ENCODE measurements around the gene TNFRSF25. TPM values are rescaled to one million over a fixed set of nuclear protein-coding genes. Genes with fewer than 3 reads are reported as not detected.

The TNFRSF25 gene
- total RNA-seq, 1 experiment from 2014 or later, result 19.4 TPM

- no peak for DNase-seq
- no peak overlapping the region for H3K27ac Mint-ChIP-seq
These were observed 440 bp downstream of the TNFRSF25 start for GRCh38 chr1:6465461-6466005.

More at GRCh38 chr1:6465461-6466005, 440 bp downstream of the TNFRSF25 start:
- Histone ChIP-seq H3K56ac (ENCODE audit: insufficient read length, low read depth, low read length) (no peak overlapping the region), H3K23me2 (ENCODE audit: insufficient read length, low read depth, low read length, poor library complexity, severe bottlenecking) (no peaks in the 10 kb centered on the region), H4K91ac (ENCODE audit: insufficient read length, low read depth, low read length) (no peak overlapping the region), H3K79me1 (ENCODE audit: insufficient read depth, low read depth, low read length, poor library complexity, severe bottlenecking) (no peaks in the 10 kb centered on the region), H2AFZ (ENCODE audit: low read length) (no peak overlapping the region), H4K20me1 (ENCODE audit: control insufficient read depth, insufficient read depth, insufficient read length) (no peaks in the 10 kb centered on the region), H3T11ph (ENCODE audit: low read length) (no peak overlapping the region), H2BK5ac (ENCODE audit: insufficient read length, low read length) (no peak overlapping the region), H2BK20ac (ENCODE audit: low read depth, low read length, poor library complexity, severe bottlenecking) (no peak overlapping the region), H3K23ac (ENCODE audit: insufficient read length, low read depth, low read length) (no peak overlapping the region), H4K5ac (ENCODE audit: insufficient read length, low read depth, low read length) (no peak overlapping the region), H2AK5ac (ENCODE audit: insufficient read length, low read length) (no peak overlapping the region), H3K27me3 (ENCODE audit: insufficient read depth, low read length) (no peaks in the 10 kb centered on the region), H3K18ac (ENCODE audit: insufficient read length, low read depth, low read length) (no peak overlapping the region), H3K4me2 (ENCODE audit: insufficient read depth, insufficient read length, low read length) (no peak overlapping the region), H2BK120ac (ENCODE audit: low read depth, low read length, poor library complexity, severe bottlenecking) (no peak overlapping the region), H2BK12ac (ENCODE audit: insufficient read length, low read depth, low read length) (no peak overlapping the region), H3K79me2 (ENCODE audit: insufficient read depth, low read length) (no peaks in the 10 kb centered on the region), H2BK15ac (ENCODE audit: low read depth, low read length) (no peak overlapping the region), H3K4ac (ENCODE audit: low read depth, low read length) (no peak overlapping the region), H3K9ac (ENCODE audit: extremely low read depth, insufficient read length, low read length) (no peak overlapping the region), H3K27ac (ENCODE audit: insufficient read length, low read depth, low read length) (no peak overlapping the region), H3K4me1 (ENCODE audit: insufficient read depth, low read length) (no peaks in the 10 kb centered on the region; the same call in 1 of the 2 replicates), H3K9me3 (ENCODE audit: control insufficient read depth, low read depth, low read length) (no peaks in the 10 kb centered on the region), H3K14ac (ENCODE audit: insufficient read depth, low read length) (no peak overlapping the region; the same call in 1 of the 2 replicates), H4K8ac (replicated peaks; ENCODE audit: insufficient read length, low read depth, low read length) (no peak overlapping the region)
- no peaks in the 10 kb centered on the region; the same call in 1 of the 2 replicates for H3K27me3 Mint-ChIP-seq (ENCODE audit: low read depth)
- H3K9me3 Mint-ChIP-seq, result no peaks in the 10 kb centered on the region
- no peak overlapping the region for H3K4me3 Mint-ChIP-seq
- H3K4me1 Mint-ChIP-seq, result peaks cover 7 to 17% of the 10 kb centered on the region in 2 experiments
- TF ChIP-seq, protein P1, sequence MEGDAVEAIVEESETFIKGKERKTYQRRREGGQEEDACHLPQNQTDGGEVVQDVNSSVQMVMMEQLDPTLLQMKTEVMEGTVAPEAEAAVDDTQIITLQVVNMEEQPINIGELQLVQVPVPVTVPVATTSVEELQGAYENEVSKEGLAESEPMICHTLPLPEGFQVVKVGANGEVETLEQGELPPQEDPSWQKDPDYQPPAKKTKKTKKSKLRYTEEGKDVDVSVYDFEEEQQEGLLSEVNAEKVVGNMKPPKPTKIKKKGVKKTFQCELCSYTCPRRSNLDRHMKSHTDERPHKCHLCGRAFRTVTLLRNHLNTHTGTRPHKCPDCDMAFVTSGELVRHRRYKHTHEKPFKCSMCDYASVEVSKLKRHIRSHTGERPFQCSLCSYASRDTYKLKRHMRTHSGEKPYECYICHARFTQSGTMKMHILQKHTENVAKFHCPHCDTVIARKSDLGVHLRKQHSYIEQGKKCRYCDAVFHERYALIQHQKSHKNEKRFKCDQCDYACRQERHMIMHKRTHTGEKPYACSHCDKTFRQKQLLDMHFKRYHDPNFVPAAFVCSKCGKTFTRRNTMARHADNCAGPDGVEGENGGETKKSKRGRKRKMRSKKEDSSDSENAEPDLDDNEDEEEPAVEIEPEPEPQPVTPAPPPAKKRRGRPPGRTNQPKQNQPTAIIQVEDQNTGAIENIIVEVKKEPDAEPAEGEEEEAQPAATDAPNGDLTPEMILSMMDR (conservative IDR thresholded peaks at IDR 0.05), result no peak
- H3K36me3 Mint-ChIP-seq (ENCODE audit: insufficient read depth in 1 of 3, low read depth in 3 of 3), result peaks cover 8 to 53% (median 52%) of the 10 kb centered on the region in 3 experiments; a peak in 6 of 7 replicates
- WGBS (ENCODE audit: extremely low coverage, insufficient read length, low lambda C conversion rate), result no CpG with 5 or more reads among the region's 21 CpGs

All from H9 (cell line).